Activated CD8-positive, alpha-beta memory T cell treated with anti-CD3 and anti-CD28 coated beads for 1 hour (primary cell): Measurements from ENCODE around the gene TFDP3.

Experiments used
- DNase-seq, 2 donors: peaks; one replicate each; pipeline ENCODE4 v3.0.0-alpha.2; 2020; ENCODE audit warnings: low read depth in 1 of 2; ENCODE audit errors: extremely low read depth in 1 of 2

Gene TFDP3

DNA sequence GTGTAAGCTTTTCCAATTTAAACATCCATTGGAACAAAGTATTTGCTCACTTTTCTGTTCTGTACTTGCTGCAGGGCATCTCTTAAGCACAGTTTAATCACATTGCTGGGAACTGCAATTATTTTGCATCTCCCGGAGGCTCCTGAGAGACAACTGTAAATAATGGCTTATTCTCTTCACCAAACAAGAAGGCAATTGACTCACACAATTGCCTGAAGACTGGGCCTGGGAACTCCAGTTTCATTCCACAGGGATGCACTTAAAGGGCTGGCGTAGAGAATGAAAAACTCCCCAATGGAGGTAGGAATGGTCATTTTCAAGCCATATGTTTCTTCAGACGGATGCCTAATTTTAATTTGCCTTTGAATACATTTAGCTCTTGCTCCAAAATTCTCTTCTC lies 29.5 kb downstream of the TFDP3 start:
- no peak for DNase-seq

GRCh38 chrX:133185938-133186337 lies 32.2 kb downstream of the TFDP3 start:
- DNase-seq, result no peak

DNA sequence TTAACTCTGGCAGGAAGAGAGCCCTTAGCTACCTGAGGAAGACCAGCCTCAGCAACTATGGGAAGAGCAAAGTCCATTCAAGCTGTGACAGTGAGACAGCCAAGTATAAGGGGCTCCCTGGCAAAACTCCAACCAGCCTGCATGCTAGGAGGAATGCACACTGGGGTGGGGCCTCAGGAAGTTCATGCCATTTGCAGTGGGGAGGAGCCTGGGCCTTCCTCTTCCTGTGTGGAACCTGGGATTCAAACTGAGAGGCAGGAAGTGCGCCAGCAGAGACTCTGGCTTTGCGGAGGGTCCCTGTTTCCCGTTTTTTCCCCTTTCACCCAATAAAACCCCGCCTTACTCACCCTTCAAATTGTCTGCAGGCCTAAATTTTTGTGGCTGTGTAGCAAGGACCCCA lies 33.0 kb downstream of the TFDP3 start:
- no peak for DNase-seq

DNA sequence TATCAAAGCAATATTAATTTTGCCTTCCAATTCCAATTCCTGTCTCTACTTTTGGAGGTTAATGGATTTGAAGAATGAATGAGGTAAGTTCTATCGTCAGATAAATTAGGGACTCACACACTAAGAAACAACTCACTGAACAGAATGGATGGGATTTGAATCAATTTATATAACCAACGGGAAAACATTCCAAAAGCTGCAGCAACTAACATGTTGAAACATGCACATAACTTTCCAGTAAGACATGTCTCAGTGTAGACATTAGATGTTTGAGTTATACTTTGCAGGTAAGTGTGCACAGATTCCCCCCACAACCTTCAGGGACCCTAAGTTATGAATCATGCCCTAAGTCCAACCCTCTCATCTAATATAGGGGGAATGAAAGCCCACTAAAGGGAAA lies 34.3 kb downstream of the TFDP3 start:
- DNase-seq, result no peak

DNA sequence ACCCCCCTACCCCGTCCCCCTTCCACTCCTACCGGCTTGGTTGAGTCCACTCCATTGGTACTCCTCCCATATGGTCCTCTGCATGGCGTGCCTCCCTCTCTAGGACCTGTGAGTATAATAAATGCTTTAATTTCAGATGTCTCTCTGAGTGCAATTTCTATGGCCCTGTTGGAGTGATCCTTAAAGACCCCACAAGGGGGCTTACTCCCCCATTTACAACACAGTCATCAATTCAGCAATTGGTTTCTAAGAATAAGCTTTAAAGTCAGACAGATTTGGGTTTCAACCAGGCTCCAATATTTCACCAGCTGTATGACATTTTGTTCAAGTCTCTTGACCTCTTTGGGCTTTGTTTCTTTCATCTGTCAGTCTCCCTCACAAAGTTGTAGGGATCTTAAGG lies 38.7 kb downstream of the TFDP3 start:
- DNase-seq, result no peak

DNA sequence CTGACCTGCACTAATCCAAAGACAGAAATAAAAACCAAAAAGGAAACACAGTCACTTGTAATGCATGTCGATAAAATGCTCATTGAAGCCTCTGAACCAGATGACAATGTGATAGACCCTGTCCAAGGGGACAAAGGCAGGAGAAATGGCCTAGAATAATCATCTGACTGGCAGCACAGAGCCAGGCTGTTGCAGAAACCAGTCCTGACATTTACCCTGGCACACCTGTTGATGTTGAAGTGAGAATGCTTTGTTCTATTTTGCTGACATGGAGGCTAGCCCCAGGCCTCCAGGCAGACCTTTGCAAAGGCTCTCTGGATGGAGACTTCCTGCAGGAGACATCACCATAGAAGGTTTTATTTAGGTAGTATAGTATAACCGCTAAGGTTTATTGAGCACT lies 41.0 kb downstream of the TFDP3 start:
- no peak for DNase-seq

DNA sequence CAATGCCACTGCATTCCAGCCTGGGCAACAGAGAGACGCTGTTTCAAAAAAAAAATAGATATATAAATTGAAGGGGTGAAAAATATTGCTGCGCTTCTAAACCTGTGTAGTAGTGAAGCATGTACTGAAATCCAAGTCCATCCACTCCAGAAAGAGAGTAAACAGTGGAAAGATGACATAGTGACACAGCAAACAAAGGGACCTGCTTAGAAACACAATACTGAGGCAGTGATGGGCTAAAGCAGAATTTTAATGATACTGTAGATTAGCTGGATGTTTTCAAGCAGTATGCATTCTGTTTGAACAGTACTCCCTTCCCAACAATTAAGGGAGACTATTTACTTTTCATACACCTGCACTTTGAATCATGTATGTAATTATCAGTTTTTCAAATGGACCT lies 42.5 kb downstream of the TFDP3 start:
- no peak for DNase-seq

GRCh38 chrX:133175162-133175561 lies 43.0 kb downstream of the TFDP3 start:
- no peak for DNase-seq

DNA sequence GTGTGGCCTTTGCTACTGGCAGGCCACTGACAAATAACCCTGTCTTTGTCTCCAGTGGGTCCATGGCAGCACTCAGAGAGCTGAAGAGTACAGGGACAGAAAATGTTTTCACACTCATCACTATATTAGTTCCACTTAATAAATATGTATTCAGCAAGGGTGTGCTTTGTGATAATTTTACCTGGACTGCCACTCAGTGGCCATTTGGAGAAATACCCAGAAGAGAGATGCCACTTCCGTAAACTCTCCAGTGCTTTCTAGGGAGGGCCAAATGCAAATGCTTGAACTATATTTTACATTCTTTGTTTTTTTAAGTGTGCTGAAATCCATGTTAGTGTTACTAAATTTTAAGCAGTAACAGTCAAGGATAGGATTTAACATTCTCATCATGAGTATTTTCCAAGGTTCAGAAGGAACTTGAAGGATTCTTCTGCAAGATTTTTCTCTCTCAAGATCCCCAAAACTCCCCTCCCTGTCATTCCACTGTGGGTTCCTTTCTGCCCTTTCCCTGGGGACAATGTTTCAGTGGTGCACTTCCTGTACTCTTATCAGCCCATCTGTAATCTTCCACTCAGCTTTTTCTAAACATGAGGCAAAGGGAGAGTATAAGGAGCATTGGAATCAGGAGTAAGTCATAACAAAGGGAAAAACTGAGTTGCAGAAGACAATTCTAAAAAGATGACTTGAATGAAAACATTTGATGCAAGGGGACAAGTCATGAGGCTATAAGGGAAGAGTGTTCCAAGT lies 46.0 kb downstream of the TFDP3 start:
- DNase-seq, result no peak
